Measurements from ENCODE around the gene SLC34A1.

- no peak for TF ChIP-seq CTCF (IDR thresholded peaks at IDR 0.05)
- TF ChIP-seq POLR2A (IDR thresholded peaks at IDR 0.05), result no peak
Measured at GRCh38 chr5:177367323-177367848, 16.8 kb upstream of the SLC34A1 start.

Data from thyroid gland (tissue), 4 donors.